Pancreas (tissue), 10 donors: Measurements from ENCODE around the gene TNFRSF8. TPM values are rescaled to one million over a fixed set of nuclear protein-coding genes. Genes with fewer than 3 reads are reported as not detected.
"Not testable (repeated sequence)": the region's sequence is repeated elsewhere in the genome, so short reads cannot be mapped to it uniquely, and the experiment has no call there.

ENCODE experiments used
- ATAC-seq, 4 donors: fragments of 200-7000 bp; cut with Tn5 transposase; one replicate each; pipeline versions ENCODE4 v1.8.0 to v1.9.1; 2020; ENCODE audit warnings: mild to moderate bottlenecking in 4 of 4, moderate library complexity in 4 of 4
- DNase-seq, 6 donors: peaks; one replicate each; pipeline ENCODE4 v3.0.0-alpha.2; 2020
- FAIRE-seq: peaks from 2 replicates; lab custom pipeline; 2012; peaks lifted over from hg19 to GRCh38; lab: Jason Lieb, UNC
- H3K27ac ChIP-seq, 4 donors: fragments of 200-600 bp; sonication (generic); 1 replicate in 3 of 4; 2 replicates in 1 of 4; pipeline versions ENCODE4 v1.5.0 to v1.8.0; 2020
- H3K27me3 ChIP-seq, 4 donors: fragments of 200-600 bp; one replicate each; pipeline ENCODE4 v1.8.0; 2021
- H3K36me3 ChIP-seq, 3 donors: fragments of 200-600 bp; sonication (generic) in 1 of 3; one replicate each; pipeline versions ENCODE4 v1.5.0 to v1.8.0; 2020 to 2021
- H3K4me1 ChIP-seq, 3 donors: fragments of 200-600 bp; one replicate each; pipeline ENCODE4 v1.8.0; 2021
- H3K4me3 ChIP-seq, 4 donors: fragments of 200-600 bp; sonication (generic) in 2 of 4; one replicate each; pipeline versions ENCODE4 v1.5.0 to v1.8.0; 2020 to 2021
- H3K9me3 ChIP-seq, 4 donors: fragments of 200-600 bp; one replicate each; pipeline ENCODE4 v1.8.0; 2021
- WGBS, 2 donors: extraction: QIAGEN DNeasy Blood & Tissue Kit; methylation state at CpG; one replicate each; pipeline ENCODE4 v1.1.7; 2013; 5-methylcytosine and 5-hydroxymethylcytosine counted together
- intact Hi-C, 3 donors: fragments of 100-400 bp; cut with DNase I; formaldehyde crosslinking; loops; one replicate each; pipeline versions ENCODE4 v1.11.1 to v1.14.2; 2022
- polyA plus RNA-seq, 2 donors: library from polyadenylated mRNA; stranded (reverse); fragments of 200-250 nt; gene quantifications; one replicate each; pipeline ENCODE4 v1.2.3, GENCODE V29; 2013
- total RNA-seq, 6 donors: library from RNA; stranded (reverse); fragmentation: NEBNext Ultra II Directional in 4 of 6; extraction: Animal tissue kit (Norgen Biotek cat#: 25700) in 4 of 6; gene quantifications; one replicate each; pipeline versions ENCODE4 v1.2.1 to v1.2.4, GENCODE V29; 2021 to 2023
- TF ChIP-seq, protein P1 (sequence below), 4 donors: fragments of 200-600 bp; sonication (generic) in 3 of 4; IDR thresholded peaks; one replicate each; pipeline versions ENCODE4 v1.5.0 to v1.8.0; 2021; ENCODE audit warnings: antibody characterized with exemption in 4 of 4
- donor health status: healthy with polysubstance abuse.
- donor health status: DM: no; HTN: no; CAD: no; lungs with moderate emphysema.
- donor health status: DM: no; HTN: no; CAD: no.
- donor health status: control.
- donor health status: control.
- donor health status: Bipolar disorder and iron deficiency.
- donor health status: DM: yes; HTN: yes; CAD: no.
- donor health status: DM: no; HTN: no; CAD: no.
- donor health status: DM: no; HTN: no; CAD: no.
- donor health status: DM: yes; HTN: yes; CAD: no.

TNFRSF8 gene
- total and polyA plus RNA-seq, 8 donors, result 0.08 to 0.72 (median 0.25) TPM; not detected in 1

DNA sequence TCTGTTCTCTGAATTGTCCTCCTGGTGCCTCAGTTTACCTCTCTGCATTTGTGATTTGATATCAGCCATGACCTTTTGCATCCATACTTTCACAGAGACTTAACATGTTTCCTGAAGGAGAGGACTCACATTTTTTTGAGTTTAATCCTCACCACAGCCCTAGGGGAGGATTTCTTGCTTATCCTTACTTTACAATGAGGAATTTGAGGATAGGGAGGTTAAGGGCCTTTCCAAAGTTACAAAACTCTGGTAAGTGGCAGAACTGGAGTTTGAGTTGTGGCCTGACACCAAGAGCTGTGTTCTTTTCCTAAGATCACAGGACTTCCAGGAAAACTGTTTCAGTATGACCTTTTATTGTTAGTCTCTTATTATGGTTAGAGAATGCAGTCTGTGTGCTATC lies 34.2 kb downstream of the TNFRSF8 start:
- TF ChIP-seq, protein P1, sequence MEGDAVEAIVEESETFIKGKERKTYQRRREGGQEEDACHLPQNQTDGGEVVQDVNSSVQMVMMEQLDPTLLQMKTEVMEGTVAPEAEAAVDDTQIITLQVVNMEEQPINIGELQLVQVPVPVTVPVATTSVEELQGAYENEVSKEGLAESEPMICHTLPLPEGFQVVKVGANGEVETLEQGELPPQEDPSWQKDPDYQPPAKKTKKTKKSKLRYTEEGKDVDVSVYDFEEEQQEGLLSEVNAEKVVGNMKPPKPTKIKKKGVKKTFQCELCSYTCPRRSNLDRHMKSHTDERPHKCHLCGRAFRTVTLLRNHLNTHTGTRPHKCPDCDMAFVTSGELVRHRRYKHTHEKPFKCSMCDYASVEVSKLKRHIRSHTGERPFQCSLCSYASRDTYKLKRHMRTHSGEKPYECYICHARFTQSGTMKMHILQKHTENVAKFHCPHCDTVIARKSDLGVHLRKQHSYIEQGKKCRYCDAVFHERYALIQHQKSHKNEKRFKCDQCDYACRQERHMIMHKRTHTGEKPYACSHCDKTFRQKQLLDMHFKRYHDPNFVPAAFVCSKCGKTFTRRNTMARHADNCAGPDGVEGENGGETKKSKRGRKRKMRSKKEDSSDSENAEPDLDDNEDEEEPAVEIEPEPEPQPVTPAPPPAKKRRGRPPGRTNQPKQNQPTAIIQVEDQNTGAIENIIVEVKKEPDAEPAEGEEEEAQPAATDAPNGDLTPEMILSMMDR (IDR thresholded peaks at IDR 0.05), result no peak
- Histone ChIP-seq H3K36me3 (no peaks in the 10 kb centered on the region), H3K27ac (no peak overlapping the region), H3K9me3 (no peaks in the 10 kb centered on the region), H3K27me3 (no peaks in the 10 kb centered on the region), H3K4me1 (no peaks in the 10 kb centered on the region), H3K4me3 (no peak overlapping the region)
- ATAC-seq (no peak), DNase-seq (no peak), FAIRE-seq (no peak)
- intact Hi-C loops, result no loop called here

DNA sequence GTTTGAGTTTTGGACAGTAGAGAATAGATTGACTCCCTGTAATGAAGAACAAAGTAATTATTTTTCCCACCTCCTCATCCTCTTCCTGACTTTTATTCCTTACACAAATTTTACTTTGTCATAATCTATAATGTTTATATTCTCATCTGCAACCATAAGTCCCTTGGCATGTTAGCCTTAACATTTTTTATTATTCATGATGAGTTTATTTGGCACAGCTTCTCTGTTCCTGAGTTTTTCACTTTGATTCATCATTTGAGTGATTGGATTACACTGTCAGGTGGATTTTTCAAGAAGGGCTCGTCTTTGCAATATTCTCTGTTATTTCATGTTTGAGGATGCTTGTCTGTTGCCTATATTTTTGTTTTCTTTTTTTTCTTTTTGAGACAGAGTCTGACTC lies 35.7 kb downstream of the TNFRSF8 start:
- WGBS, 2 donors, result 32 to 41% methylated on average over 1 of the region's 1 CpG
- H3K4me1 ChIP-seq, result no peaks in the 10 kb centered on the region
- ATAC-seq (no peak), FAIRE-seq (no peak), DNase-seq (no peak)
- no peak overlapping the region for H3K27ac ChIP-seq
- intact Hi-C loops, result no loop called here
- no peaks in the 10 kb centered on the region for H3K36me3 ChIP-seq
- no peaks in the 10 kb centered on the region for H3K27me3 ChIP-seq
- TF ChIP-seq, protein P1 (IDR thresholded peaks at IDR 0.05), result no peak
- H3K9me3 ChIP-seq, result no peaks in the 10 kb centered on the region
- H3K4me3 ChIP-seq, result no peak overlapping the region

DNA sequence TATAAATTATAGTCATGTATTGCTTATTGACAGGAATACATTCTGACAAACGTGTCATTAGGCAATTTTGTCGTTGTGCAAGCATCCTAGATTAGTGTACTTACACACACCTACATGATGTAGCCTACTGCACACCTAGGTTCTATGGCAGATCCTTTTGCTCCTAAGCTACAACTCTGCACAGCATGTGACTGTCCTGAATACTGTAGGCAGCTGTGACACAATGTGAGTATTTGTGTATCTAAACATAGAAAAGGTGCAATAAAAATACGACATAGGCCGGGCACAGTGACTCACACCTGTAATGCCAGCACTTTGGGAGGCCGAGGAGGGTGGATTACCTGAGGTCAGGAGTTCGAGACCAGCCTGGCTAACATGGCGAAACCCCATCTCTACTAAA lies 36.5 kb downstream of the TNFRSF8 start:
- TF ChIP-seq, protein P1 (IDR thresholded peaks at IDR 0.05), result no peak
- ATAC-seq, result no peak
- H3K36me3 ChIP-seq, result no peaks in the 10 kb centered on the region
- no peak for DNase-seq
- no peak overlapping the region for H3K27ac ChIP-seq
- no peaks in the 10 kb centered on the region for H3K27me3 ChIP-seq
- FAIRE-seq, result no peak
- H3K4me1 ChIP-seq, result no peaks in the 10 kb centered on the region
- no peaks in the 10 kb centered on the region for H3K9me3 ChIP-seq
- WGBS, 2 donors, result 68 to 72% methylated on average over 7 of the region's 7 CpGs
- no peak overlapping the region for H3K4me3 ChIP-seq
- intact Hi-C loops, result no loop called here

DNA sequence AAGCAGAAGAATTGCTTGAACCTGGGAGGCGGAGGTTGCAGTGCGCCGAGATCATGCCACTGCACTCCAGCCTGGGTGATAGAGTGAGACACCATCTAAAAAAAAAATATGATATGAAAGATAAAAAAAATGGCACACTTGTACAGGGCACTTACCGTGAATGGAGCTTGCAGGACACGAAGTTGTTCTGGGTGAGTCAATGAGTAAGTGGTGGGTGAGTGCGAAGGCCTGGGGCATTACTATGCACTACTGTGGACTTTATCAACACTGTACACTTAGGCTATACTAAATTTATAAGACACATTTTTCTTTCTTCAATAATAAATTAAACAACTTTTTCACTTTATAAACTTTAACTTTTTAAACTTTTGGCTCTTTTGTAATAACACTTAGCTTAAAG lies 37.0 kb downstream of the TNFRSF8 start:
- WGBS, 2 donors, result 90 to 96% methylated on average over 6 of the region's 6 CpGs
- Histone ChIP-seq H3K9me3 (no peaks in the 10 kb centered on the region), H3K4me1 (no peaks in the 10 kb centered on the region), H3K4me3 (no peak overlapping the region), H3K36me3 (no peaks in the 10 kb centered on the region), H3K27ac (no peak overlapping the region), H3K27me3 (no peaks in the 10 kb centered on the region)
- TF ChIP-seq, protein P1 (IDR thresholded peaks at IDR 0.05), result no peak
- FAIRE-seq, result no peak
- DNase-seq, result no peak
- ATAC-seq, result no peak
- intact Hi-C loops, result no loop called here

- H3K27me3 ChIP-seq, H3K9me3 ChIP-seq, H3K4me3 ChIP-seq, DNase-seq, FAIRE-seq, intact Hi-C loops, H3K27ac ChIP-seq, ATAC-seq, H3K36me3 ChIP-seq, H3K4me1 ChIP-seq: not testable (repeated sequence)
- WGBS, 2 donors, result 79 to 81% methylated on average over 3 of the region's 3 CpGs
Observed at GRCh38 chr1:12101120-12101519, 38.0 kb downstream of the TNFRSF8 start.

GRCh38 chr1:12102066-12102465 lies 39.0 kb downstream of the TNFRSF8 start:
- TF ChIP-seq, protein P1 (IDR thresholded peaks at IDR 0.05), result no peak
- no peaks in the 10 kb centered on the region for H3K36me3 ChIP-seq
- H3K27ac ChIP-seq, result no peak overlapping the region
- H3K4me1 ChIP-seq, result no peaks in the 10 kb centered on the region
- H3K4me3 ChIP-seq, result no peak overlapping the region
- FAIRE-seq, result no peak
- DNase-seq, result no peak
- no peak for ATAC-seq
- H3K27me3 ChIP-seq, result no peaks in the 10 kb centered on the region
- WGBS, 2 donors, result 79 to 95% methylated on average over 10 of the region's 10 CpGs
- intact Hi-C loops, result no loop called here
- no peaks in the 10 kb centered on the region for H3K9me3 ChIP-seq
